RWPE1 (cell line): ENCODE measurements around the gene B3GNT9.

Experiments
- CTCF ChIA-PET: fragments of 350-600 bp; sonication (Branson Sonifier 250); formaldehyde crosslinking; extraction: SDS; loops from one replicate; lab custom pipeline; 2021; lab: Yijun Ruan, JAX
- POLR2A ChIA-PET: fragments of 400-600 bp; formaldehyde crosslinking; extraction: SDS; loops from one replicate; lab custom pipeline; 2020; ENCODE audit warnings: antibody characterized with exemption; ENCODE audit not compliant: low non-redundant PET; lab: Yijun Ruan, JAX
- DNase-seq: peaks from one replicate; pipeline ENCODE4 v3.0.0; 2012; ENCODE audit warnings: low spot score
- H3K27ac ChIP-seq: fragments of 450-650 bp; 2 replicates; pipeline ENCODE4 v1.5.1; 2017
- TF ChIP-seq, protein P1 (sequence below): fragments of 450-650 bp; conservative IDR thresholded peaks from 2 replicates; pipeline ENCODE4 v1.5.1; 2017; ENCODE audit warnings: low read depth, mild to moderate bottlenecking

The B3GNT9 gene

DNA sequence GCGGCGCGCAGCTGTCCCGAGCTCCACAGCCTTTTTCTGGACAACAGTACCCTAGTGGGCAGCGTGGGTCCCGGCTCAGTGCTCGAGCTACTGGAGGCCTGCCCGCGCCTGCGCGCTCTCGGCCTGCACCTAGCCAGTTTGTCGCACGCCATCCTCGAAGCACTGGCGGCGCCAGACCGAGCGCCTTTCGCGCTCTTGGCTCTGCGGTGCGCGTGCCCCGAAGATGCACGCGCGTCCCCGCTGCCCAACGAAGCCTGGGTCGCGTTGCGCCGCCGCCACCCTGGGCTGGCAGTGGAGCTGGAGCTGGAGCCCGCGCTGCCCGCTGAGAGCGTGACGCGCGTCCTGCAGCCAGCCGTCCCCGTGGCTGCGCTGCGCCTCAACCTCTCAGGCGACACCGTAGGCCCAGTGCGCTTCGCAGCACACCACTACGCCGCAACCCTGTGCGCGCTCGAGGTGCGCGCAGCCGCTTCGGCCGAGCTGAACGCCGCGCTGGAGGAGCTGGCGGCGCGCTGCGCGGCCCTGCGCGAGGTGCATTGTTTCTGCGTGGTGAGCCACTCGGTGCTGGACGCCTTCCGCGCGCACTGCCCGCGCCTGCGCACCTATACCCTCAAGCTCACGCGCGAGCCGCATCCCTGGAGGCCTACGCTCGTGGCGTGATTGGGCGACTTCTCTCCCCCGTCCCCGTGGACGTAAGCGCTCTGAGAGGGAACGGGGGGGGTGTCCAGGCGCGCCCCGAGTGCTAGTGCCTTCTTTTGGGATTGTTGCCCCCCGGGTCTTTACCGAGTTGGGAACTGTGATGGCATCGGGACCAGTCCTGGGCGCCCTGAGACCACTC is 12.6 kb upstream of the B3GNT9 start:
- H3K27ac ChIP-seq = peak overlapping the region; percentile 98
- POLR2A ChIA-PET = interaction anchor here (1.2 kb wide), 1 partner anchor 11 kb away, joined by 6 read pairs; no protein-coding TSS in a partner anchor
- no peak for DNase-seq
- CTCF ChIA-PET = interaction anchor here (0.6 to 1.4 kb wide), 6 partner anchors 8 to 119 kb away, joined by 3 to 5 read pairs (median 3); no protein-coding TSS in a partner anchor
- TF ChIP-seq, protein P1, sequence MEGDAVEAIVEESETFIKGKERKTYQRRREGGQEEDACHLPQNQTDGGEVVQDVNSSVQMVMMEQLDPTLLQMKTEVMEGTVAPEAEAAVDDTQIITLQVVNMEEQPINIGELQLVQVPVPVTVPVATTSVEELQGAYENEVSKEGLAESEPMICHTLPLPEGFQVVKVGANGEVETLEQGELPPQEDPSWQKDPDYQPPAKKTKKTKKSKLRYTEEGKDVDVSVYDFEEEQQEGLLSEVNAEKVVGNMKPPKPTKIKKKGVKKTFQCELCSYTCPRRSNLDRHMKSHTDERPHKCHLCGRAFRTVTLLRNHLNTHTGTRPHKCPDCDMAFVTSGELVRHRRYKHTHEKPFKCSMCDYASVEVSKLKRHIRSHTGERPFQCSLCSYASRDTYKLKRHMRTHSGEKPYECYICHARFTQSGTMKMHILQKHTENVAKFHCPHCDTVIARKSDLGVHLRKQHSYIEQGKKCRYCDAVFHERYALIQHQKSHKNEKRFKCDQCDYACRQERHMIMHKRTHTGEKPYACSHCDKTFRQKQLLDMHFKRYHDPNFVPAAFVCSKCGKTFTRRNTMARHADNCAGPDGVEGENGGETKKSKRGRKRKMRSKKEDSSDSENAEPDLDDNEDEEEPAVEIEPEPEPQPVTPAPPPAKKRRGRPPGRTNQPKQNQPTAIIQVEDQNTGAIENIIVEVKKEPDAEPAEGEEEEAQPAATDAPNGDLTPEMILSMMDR = no peak

DNA sequence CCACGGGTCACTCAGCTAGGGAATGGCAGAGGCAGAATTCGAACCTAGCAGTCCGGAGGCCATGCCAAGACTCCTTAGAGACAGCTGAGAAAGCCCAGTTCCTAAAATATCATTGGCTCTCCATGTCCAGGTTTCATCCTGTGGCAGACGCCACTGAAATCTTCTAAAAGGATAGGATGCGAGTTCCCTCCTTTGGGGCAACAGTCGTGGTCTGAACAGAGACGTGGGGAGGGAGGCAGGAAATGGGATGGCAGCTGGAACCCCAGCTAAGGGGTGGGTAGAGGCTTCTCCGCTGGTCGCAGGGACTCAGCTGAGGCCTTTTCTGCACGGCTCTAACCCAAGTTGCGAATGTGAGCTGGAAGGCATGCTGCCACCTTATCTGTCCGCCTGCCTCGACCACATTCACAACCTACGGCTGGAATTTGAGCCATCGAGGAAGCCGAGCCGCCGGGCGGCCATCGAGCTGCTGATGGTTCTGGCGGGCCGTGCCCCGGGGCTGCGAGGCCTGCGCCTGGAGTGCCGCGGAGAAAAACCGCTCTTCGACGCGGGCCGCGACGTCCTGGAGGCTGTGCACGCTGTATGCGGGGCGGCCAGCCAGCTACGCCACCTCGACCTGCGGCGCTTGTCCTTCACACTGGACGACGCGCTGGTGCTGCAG is 11.8 kb upstream of the B3GNT9 start:
- ChIA-PET POLR2A (interaction anchor here (1.2 kb wide), 1 partner anchor 12 kb away, joined by 6 read pairs; no protein-coding TSS in a partner anchor), CTCF (interaction anchor here (0.6 to 1.4 kb wide), 5 partner anchors 12 to 184 kb away, joined by 3 to 5 read pairs (median 3); no protein-coding TSS in a partner anchor)
- DNase-seq = no peak
- TF ChIP-seq, protein P1 = no peak
- peak overlapping the region; percentile 98 for H3K27ac ChIP-seq

DNA sequence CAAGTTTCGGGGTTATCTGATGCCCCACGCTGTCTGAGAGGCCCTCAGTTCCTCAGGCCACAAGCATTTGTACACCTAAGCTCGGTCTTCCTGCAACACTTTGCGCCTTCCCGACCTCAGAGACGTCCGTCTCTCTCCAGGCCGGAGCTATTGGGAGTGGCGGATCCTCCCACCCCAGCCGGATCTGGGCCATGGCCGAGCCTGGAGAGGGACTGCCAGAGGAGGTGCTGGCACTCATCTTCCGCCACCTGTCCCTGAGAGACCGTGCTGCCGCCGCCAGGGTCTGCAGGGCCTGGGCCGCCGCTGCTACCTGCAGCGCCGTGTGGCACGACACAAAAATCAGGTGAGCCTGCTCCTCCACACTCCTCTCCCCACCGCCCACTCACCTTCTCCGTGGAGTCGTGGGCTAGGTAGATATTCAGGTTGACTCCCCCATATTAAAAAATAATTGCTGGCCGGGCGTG is 10.8 kb upstream of the B3GNT9 start:
- ChIA-PET CTCF (interaction anchor here (1.0 kb wide), 1 partner anchor 18 kb away, joined by 3 read pairs; no protein-coding TSS in a partner anchor), POLR2A (no interaction called here)
- H3K27ac ChIP-seq = peak overlapping the region; percentile 82
- TF ChIP-seq, protein P1 = no peak
- DNase-seq = no peak

- DNase-seq = no peak
- TF ChIP-seq, protein P1 = no peak
- peak overlapping the region; percentile 82 for H3K27ac ChIP-seq
- ChIA-PET CTCF (interaction anchor here (0.7 kb wide), 1 partner anchor 27 kb away, joined by 3 read pairs; no protein-coding TSS in a partner anchor), POLR2A (interaction anchor here (1.0 kb wide), 1 partner anchor 188 kb away, joined by 3 read pairs; no protein-coding TSS in a partner anchor)
Measured at GRCh38 chr16:67158637-67159600, 8.1 kb upstream of the B3GNT9 start.

DNA sequence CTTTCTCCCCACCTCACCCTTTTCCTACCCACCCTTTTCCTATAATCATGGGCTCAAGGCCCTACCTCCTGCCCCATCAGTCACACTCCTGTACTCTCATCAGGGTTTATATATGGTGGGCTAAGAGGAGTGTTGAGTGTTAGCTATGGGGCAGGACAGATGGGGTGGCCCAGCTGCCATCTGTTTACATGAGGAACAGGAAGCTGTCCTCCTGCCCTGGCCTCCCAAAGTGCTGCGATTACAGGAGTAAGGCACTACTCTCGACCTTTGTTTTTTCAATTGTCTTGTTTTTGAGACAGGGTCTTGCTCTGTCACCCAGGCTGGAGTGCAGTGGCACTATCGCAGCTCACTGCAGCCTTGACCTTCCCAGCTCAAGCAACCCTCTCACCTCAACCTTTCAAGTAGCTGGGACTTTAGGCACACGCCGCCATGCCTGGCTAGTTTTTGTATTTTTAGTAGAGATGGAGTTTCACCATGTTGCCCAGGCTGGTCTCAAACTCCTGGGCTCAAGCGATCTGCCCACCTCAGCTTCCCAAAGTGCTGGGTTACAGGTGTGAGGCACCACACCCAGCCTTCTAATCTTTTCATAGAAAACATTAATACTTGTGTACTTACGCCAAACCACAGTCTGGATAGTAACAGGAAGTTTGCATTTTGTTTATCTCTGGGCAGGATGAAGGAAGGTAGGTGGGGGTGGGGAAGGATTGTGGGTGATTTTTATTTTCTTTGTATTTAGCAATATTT is 7.3 kb upstream of the B3GNT9 start:
- H3K27ac ChIP-seq = peak overlapping the region; percentile 40
- TF ChIP-seq, protein P1 = no peak
- CTCF ChIA-PET = interaction anchor here (0.6 kb wide), 1 partner anchor 615 kb away, joined by 3 read pairs; no protein-coding TSS in a partner anchor
- POLR2A ChIA-PET = no interaction called here
- no peak for DNase-seq
